ENCODE results near the gene RASGRP4.

Gene RASGRP4

DNA sequence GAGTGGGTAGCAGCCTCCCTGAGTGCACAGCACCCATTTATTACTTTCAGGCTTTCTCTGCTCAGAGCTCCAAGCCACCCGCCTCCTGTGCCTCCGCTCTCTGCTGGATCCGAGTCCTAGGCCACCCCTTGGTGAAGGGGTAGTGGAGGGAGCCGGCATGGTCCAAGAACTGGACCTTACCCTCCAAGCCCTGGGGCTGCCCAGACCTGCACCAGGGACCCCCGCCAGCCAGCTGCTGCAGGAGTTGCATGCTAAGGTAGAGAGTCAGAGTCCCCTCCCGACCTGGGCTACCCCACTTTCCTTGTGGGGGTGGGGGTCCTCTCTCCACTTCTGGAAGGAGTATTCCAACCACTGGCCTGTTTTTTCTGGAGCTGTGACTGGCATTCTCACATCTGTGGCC is 21.2 kb downstream of the RASGRP4 start:
- TF ChIP-seq, protein P1, sequence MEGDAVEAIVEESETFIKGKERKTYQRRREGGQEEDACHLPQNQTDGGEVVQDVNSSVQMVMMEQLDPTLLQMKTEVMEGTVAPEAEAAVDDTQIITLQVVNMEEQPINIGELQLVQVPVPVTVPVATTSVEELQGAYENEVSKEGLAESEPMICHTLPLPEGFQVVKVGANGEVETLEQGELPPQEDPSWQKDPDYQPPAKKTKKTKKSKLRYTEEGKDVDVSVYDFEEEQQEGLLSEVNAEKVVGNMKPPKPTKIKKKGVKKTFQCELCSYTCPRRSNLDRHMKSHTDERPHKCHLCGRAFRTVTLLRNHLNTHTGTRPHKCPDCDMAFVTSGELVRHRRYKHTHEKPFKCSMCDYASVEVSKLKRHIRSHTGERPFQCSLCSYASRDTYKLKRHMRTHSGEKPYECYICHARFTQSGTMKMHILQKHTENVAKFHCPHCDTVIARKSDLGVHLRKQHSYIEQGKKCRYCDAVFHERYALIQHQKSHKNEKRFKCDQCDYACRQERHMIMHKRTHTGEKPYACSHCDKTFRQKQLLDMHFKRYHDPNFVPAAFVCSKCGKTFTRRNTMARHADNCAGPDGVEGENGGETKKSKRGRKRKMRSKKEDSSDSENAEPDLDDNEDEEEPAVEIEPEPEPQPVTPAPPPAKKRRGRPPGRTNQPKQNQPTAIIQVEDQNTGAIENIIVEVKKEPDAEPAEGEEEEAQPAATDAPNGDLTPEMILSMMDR (IDR thresholded peaks at IDR 0.05; ENCODE audit: low read depth, low read length) = no peak
- H3K4me3 ChIP-seq (ENCODE audit: low read depth, low read length) = no peak overlapping the region

DNA sequence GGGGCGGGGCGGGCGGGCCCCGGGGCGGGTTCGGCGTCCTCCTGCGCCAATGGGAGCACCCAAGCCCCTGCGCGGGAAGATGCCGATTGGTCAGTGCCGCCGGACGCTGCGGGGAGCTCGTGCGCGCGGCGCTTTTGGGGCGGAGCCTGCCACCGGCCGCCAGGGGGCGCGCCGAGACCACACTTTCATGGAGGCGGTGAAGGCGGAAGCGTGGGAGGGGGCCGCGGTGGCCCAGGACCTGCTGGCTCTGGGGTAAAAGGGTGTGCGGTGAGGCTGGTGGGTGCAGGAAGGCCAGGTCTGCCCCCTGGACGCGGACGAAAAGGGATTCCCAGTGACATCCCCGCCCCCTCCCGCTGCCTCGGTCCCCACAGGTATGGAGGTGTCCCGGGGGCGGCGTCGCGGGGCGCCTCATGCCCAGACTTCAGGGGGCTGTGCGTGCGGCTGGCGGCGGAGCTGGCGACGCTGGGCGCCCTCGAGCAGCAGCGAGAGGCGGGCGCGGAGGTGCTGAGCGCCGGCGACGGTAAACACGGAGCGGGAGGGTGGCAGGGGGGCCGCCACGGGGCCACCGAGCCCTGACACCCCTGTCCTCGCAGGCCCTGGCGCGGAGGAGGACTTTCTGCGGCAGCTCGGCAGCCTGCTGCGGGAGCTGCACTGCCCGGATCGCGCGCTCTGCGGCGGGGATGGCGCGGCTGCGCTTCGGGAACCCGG is 22.9 kb downstream of the RASGRP4 start, which contains the start of gene FAM98C:
FAM98C (plus strand) TSS at position 127 of the 708 bp plus-strand sequence; CDS start at position 188, 61 bp downstream.
- TF ChIP-seq, protein P1 (IDR thresholded peaks at IDR 0.05; ENCODE audit: low read depth, low read length) = peak; percentile 61
- peak within 1 kb of the TSS; percentile 89 for H3K4me3 ChIP-seq (ENCODE audit: low read depth, low read length)

DNA sequence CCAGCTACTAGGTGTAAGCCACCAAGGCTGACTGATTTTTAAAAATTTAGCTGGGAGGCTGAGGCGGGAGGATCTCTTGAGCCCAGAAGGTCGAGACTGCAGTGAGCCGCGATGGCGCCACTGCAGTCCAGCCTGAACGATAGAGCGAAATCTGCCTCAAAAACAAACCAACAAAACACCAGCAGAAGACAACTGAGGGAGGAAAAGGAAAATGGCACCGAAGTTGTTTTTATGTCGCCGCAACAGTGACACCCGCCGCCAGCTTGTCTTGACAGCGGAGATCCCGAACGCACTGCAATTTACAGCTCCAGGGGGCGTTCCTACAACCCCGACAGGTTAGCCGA is 23.4 kb downstream of the RASGRP4 start:
- H3K4me3 ChIP-seq (ENCODE audit: low read depth, low read length) = peak overlapping the region; percentile 89
- TF ChIP-seq, protein P1 (IDR thresholded peaks at IDR 0.05; ENCODE audit: low read depth, low read length) = no peak

DNA sequence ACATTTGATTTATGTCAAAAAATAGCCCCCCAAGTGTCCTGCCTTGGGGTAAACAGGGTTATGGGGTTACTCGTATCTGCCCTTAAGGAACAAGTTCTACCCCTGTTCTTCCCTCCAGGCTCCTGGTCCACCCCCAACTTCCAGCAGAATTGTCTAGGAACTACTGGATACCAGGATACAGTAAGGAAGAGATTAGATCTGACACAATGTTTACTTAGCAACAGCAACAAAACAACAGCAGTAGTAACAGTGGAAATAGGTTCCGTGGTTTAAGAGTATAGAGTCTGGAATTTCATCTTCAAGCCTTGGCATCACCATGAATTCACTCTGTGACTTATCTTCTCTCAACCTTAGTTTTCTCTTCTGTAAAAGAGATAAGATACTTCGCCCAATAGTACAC is 24.9 kb downstream of the RASGRP4 start:
- TF ChIP-seq, protein P1 (IDR thresholded peaks at IDR 0.05; ENCODE audit: low read depth, low read length) = no peak
- H3K4me3 ChIP-seq (ENCODE audit: low read depth, low read length) = no peak overlapping the region

- no peak overlapping the region for H3K4me3 ChIP-seq (ENCODE audit: low read depth, low read length)
- TF ChIP-seq, protein P1 (IDR thresholded peaks at IDR 0.05; ENCODE audit: low read depth, low read length) = no peak
These were observed 25.7 kb downstream of the RASGRP4 start for GRCh38 chr19:38400361-38400760.

GRCh38 chr19:38399537-38399936 is 26.5 kb downstream of the RASGRP4 start:
- TF ChIP-seq, protein P1 (IDR thresholded peaks at IDR 0.05; ENCODE audit: low read depth, low read length) = no peak
- H3K4me3 ChIP-seq (ENCODE audit: low read depth, low read length) = no peak overlapping the region

DNA sequence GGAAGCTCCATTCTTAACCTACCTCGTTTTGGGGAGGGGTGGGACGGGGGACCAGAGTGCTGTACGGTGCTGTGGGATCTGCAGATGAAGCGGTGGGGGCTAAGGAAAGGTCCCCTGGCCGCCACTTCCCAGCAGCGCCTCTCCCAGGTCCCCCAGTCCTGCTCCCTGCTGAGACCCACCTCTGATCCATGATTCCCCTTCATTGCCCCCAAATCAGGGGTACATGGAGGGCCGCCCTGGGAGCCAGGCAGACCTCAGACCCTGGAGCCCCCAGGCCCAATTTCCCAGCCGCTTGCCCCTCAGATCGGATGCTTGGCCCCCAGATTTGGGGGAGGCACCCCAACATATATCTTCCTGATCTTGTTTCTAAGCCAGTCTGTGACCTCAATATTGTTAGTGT is 26.9 kb downstream of the RASGRP4 start:
- TF ChIP-seq, protein P1 (IDR thresholded peaks at IDR 0.05; ENCODE audit: low read depth, low read length) = no peak
- H3K4me3 ChIP-seq (ENCODE audit: low read depth, low read length) = no peak overlapping the region
